Kidney capillary endothelial cell (primary cell): ENCODE results near the gene EXOC3L1.
A peak's percentile ranks its signal among the peaks of the same experiment; 100 is the strongest.

Experiments
- DNase-seq: peaks from one replicate; pipeline ENCODE4 v3.0.0-alpha.2; 2018; ENCODE audit warnings: low spot score

EXOC3L1 gene

GRCh38 chr16:67190041-67190440 lies at the start of gene EXOC3L1:
Gene EXOC3L1, minus strand, starts transcription at chr16:67190136. Its CDS starts 460 bp downstream, at chr16:67189676.
- peak; percentile 87 for DNase-seq

GRCh38 chr16:67238806-67239470 lies 49.0 kb upstream of the EXOC3L1 start:
- no peak for DNase-seq

GRCh38 chr16:67238278-67238575 lies 48.3 kb upstream of the EXOC3L1 start:
- DNase-seq: no peak

- no peak for DNase-seq
Observed at GRCh38 chr16:67237396-67238277, 47.7 kb upstream of the EXOC3L1 start.

GRCh38 chr16:67236563-67237395 lies 46.8 kb upstream of the EXOC3L1 start:
- peak; percentile 68 for DNase-seq

GRCh38 chr16:67235816-67236562 lies 46.1 kb upstream of the EXOC3L1 start:
- DNase-seq: no peak

- no peak for DNase-seq
Observed at GRCh38 chr16:67234180-67234597, 44.3 kb upstream of the EXOC3L1 start.

GRCh38 chr16:67233596-67233995 lies 43.7 kb upstream of the EXOC3L1 start:
- DNase-seq: no peak

- no peak for DNase-seq
Observed at GRCh38 chr16:67230809-67231660, 41.1 kb upstream of the EXOC3L1 start.

- no peak for DNase-seq
Observed at GRCh38 chr16:67229906-67230808, 40.2 kb upstream of the EXOC3L1 start.

- no peak for DNase-seq
Observed at GRCh38 chr16:67228905-67229304, 39.0 kb upstream of the EXOC3L1 start.

GRCh38 chr16:67228034-67228785 lies 38.3 kb upstream of the EXOC3L1 start:
- DNase-seq: no peak

- DNase-seq: no peak
Observed at GRCh38 chr16:67227567-67227921, 37.6 kb upstream of the EXOC3L1 start.

GRCh38 chr16:67226804-67227566 lies 37.0 kb upstream of the EXOC3L1 start, which contains the start of gene TMEM208:
Gene TMEM208, plus strand, starts transcription at chr16:67227130. Its CDS starts 89 bp downstream, at chr16:67227219.
- peak; percentile 95 for DNase-seq

- DNase-seq: no peak
Observed at GRCh38 chr16:67226295-67226803, 36.4 kb upstream of the EXOC3L1 start.

GRCh38 chr16:67223992-67224391 lies 34.1 kb upstream of the EXOC3L1 start:
- DNase-seq: no peak

- DNase-seq: peak; percentile 46
Observed at GRCh38 chr16:67216612-67217490, 26.9 kb upstream of the EXOC3L1 start.
